ENCODE data around the gene DMAC1.

GRCh38 chr9:7770111-7770510 lies 29.5 kb downstream of the DMAC1 start:
- TF ChIP-seq EZH2 (IDR thresholded peaks at IDR 0.05; ENCODE audit: borderline replicate concordance, low read depth, low read length, poor library complexity, severe bottlenecking) = no peak
- TF ChIP-seq, protein P1, sequence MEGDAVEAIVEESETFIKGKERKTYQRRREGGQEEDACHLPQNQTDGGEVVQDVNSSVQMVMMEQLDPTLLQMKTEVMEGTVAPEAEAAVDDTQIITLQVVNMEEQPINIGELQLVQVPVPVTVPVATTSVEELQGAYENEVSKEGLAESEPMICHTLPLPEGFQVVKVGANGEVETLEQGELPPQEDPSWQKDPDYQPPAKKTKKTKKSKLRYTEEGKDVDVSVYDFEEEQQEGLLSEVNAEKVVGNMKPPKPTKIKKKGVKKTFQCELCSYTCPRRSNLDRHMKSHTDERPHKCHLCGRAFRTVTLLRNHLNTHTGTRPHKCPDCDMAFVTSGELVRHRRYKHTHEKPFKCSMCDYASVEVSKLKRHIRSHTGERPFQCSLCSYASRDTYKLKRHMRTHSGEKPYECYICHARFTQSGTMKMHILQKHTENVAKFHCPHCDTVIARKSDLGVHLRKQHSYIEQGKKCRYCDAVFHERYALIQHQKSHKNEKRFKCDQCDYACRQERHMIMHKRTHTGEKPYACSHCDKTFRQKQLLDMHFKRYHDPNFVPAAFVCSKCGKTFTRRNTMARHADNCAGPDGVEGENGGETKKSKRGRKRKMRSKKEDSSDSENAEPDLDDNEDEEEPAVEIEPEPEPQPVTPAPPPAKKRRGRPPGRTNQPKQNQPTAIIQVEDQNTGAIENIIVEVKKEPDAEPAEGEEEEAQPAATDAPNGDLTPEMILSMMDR (conservative IDR thresholded peaks at IDR 0.05; ENCODE audit: low read depth, low read length) = no peak

Data from A673 (cell line).